ENCODE data around the gene OPN4. TPM values are rescaled to one million over a fixed set of nuclear protein-coding genes. Genes with fewer than 3 reads are reported as not detected.

Gene OPN4
- total RNA-seq, 2 experiments from 2014 or later: not detected

- DNase-seq: no peak
- peaks cover 40% of the 10 kb centered on the region for H3K27me3 Mint-ChIP-seq
- H3K27ac Mint-ChIP-seq: no peak overlapping the region
- TF ChIP-seq CTCF (IDR thresholded peaks at IDR 0.05): no peak
- H3K4me3 Mint-ChIP-seq: no peak overlapping the region
- ChIA-PET POLR2A (no interaction called here), CTCF (no interaction called here)
- H3K36me3 Mint-ChIP-seq (ENCODE audit: low read depth): no peaks in the 10 kb centered on the region
- ATAC-seq: peak; percentile 34
- no peaks in the 10 kb centered on the region for H3K4me1 Mint-ChIP-seq (ENCODE audit: low read depth)
- intact Hi-C loops (cut with micrococcal nuclease): no loop called here
- no peaks in the 10 kb centered on the region for H3K9me3 Mint-ChIP-seq
These were observed 22.1 kb upstream of the OPN4 start for GRCh38 chr10:86632009-86632800.

GRCh38 chr10:86632951-86633350, 21.4 kb upstream of the OPN4 start:
- POLR2A ChIA-PET: no interaction called here
- H3K27me3 Mint-ChIP-seq: peaks cover 40% of the 10 kb centered on the region
- H3K36me3 Mint-ChIP-seq (ENCODE audit: low read depth): no peaks in the 10 kb centered on the region

GRCh38 chr10:86635402-86635801, 18.9 kb upstream of the OPN4 start:
- no peak overlapping the region for H3K4me3 Mint-ChIP-seq
- ChIA-PET CTCF (no interaction called here), POLR2A (no interaction called here)
- no peaks in the 10 kb centered on the region for H3K36me3 Mint-ChIP-seq (ENCODE audit: low read depth)
- intact Hi-C loops (cut with micrococcal nuclease): no loop called here
- no peak overlapping the region for H3K27ac Mint-ChIP-seq
- ATAC-seq: no peak
- peaks cover 37% of the 10 kb centered on the region for H3K27me3 Mint-ChIP-seq
- H3K4me1 Mint-ChIP-seq (ENCODE audit: low read depth): no peaks in the 10 kb centered on the region
- DNase-seq: no peak
- TF ChIP-seq CTCF (IDR thresholded peaks at IDR 0.05): no peak
- no peaks in the 10 kb centered on the region for H3K9me3 Mint-ChIP-seq

More at GRCh38 chr10:86632951-86633350, 21.4 kb upstream of the OPN4 start:
- intact Hi-C loops (cut with micrococcal nuclease): no loop called here
- H3K4me1 Mint-ChIP-seq (ENCODE audit: low read depth): no peaks in the 10 kb centered on the region
- H3K27ac Mint-ChIP-seq: no peak overlapping the region
- no peak for TF ChIP-seq CTCF (IDR thresholded peaks at IDR 0.05)
- DNase-seq (no peak), ATAC-seq (no peak)
- H3K4me3 Mint-ChIP-seq: no peak overlapping the region
- CTCF ChIA-PET: no interaction called here
- no peaks in the 10 kb centered on the region for H3K9me3 Mint-ChIP-seq

- peaks cover 32% of the 10 kb centered on the region for H3K27me3 Mint-ChIP-seq
These were observed 18.0 kb upstream of the OPN4 start for GRCh38 chr10:86636311-86636710.

More at GRCh38 chr10:86636311-86636710, 18.0 kb upstream of the OPN4 start:
- DNase-seq (no peak), ATAC-seq (no peak)
- Mint-ChIP-seq H3K27ac (no peak overlapping the region), H3K36me3 (ENCODE audit: low read depth) (no peaks in the 10 kb centered on the region), H3K9me3 (no peaks in the 10 kb centered on the region), H3K4me1 (ENCODE audit: low read depth) (no peaks in the 10 kb centered on the region), H3K4me3 (no peak overlapping the region)
- no peak for TF ChIP-seq CTCF (IDR thresholded peaks at IDR 0.05)
- ChIA-PET CTCF (no interaction called here), POLR2A (no interaction called here)
- intact Hi-C loops (cut with micrococcal nuclease): no loop called here
